NCI-H2107 treated with DMSO at 0.1 percent for 48 hours (cell line): Measurements from ENCODE around the gene PDCD2L.
"Not testable (repeated sequence)": the region's sequence is repeated elsewhere in the genome, so short reads cannot be mapped to it uniquely, and the experiment has no call there.

Experiments
- DNase-seq: peaks from one replicate; lab custom pipeline; 2025; ENCODE audit not compliant: unreplicated experiment; lab: John Stamatoyannopoulos, UW

The PDCD2L gene

DNA sequence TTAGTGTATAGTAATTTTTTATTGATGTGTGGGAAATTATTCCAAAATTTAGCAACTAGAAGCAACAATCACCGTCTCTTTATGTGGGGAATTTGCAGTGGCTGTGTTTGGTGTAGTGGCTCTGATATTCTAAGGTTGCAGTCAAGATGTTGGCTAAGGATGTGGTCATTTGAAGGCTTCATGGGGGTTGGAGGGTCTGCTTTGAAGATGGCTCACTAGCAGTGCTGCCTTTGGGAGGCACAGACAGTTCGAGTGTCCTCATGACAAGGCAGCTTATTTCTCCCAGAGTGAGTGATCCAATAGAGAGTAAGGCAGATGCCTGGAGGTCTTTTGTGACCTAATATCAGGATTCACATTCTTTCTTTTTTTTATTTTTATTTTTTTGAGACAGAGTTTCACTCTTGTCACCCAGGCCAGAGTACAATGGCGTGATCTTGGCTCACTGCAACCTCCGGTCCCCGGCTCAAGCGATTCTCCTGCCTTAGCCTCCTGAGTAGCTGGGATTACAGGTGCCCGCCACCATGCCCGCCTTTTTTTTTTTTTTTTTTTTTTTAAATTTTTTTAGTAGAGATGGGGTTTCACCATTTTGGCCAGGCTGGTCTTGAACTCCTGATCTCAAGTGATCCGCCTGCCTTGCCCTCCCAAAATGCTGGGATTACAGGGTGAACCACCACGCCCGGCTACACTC is 30.5 kb upstream of the PDCD2L start:
- DNase-seq: no peak

DNA sequence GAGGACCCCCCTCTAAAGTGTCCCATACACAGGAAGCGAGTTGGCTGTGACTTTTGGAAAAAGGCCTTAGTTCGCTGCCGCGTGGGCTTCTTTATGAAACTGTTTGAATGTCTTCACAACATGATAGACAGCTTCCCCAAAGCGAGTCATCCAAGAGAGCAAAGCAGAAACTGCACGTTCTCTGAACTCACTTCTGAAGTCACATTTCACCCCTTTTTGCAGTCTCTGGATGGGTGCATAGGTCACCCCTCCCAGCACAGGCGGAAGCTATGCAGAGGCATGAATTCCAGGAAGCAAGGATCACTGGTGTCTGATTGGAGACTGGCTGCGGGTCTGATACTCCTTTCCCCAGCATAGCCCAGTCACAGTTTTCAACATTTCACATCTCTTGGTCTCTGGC is 28.6 kb upstream of the PDCD2L start:
- DNase-seq: no peak

DNA sequence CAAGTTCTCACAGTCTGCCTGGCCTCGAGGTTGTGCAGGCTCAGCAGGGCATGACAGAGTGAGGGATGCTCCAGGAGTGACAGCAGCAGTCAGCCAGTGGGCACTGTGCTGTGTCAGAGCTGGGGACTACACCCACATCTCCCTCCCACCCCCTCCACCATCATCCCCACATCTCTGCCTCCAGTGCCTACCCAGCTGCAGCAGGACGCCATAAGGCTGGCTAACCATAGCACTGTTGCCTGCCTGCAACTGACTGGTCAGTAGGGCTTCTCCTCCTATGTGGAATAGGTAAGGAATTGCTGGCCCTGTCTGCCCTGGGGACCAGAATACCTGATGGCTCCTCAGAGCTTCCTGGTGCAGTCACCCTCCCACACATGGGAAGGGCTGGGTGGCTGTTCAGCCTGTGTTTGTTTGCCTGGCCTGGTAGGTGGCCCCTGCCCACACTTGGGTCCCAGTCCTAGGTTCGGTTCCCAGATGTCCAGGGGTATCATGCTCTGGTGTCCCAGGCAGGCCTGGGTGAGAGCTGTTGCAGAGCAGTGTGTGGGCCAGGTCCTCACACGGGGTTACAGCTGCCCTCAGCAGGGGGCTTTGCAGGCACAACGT is 23.5 kb upstream of the PDCD2L start:
- no peak for DNase-seq

DNA sequence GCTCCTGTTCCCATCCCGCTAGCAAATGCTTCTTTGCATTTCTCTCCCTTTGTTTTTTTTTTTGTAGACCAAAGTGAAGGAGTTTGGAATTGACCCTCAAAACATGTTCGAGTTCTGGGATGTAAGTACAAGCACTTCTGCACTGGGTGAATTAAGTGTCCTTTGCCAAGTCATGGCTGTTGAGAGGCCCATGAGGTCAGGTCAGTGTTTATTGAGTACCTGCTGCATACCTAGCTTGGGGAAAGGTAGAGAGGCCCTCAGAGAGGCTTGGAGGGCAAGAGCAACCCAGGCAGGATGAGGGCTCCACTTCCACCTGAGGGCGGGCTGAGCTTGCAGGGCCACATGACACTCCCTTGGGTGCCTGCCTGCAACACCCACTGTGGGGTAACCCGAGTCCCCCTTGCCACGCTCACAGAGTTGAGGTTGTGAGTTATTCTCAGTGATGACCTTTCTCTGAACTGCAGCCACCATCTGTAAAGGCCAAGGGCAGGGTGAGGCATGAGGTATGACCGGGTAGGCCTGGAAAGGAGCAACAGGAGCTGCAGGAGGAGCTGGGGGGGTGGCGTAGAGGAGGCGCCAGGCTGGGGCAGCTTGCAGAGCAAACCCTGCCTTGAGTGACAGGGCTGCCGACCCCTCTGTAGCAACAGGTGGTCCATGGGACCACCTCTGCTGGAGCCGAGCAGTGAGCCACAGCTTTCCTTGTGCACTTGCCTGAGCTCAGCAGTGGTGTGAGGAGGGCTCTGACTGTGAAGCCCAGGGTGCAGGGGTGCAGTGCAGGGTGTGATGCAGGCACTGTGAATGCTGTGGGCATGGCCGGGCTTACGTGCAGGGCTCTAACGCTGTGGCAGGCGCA is 22.6 kb upstream of the PDCD2L start:
- no peak for DNase-seq

DNA sequence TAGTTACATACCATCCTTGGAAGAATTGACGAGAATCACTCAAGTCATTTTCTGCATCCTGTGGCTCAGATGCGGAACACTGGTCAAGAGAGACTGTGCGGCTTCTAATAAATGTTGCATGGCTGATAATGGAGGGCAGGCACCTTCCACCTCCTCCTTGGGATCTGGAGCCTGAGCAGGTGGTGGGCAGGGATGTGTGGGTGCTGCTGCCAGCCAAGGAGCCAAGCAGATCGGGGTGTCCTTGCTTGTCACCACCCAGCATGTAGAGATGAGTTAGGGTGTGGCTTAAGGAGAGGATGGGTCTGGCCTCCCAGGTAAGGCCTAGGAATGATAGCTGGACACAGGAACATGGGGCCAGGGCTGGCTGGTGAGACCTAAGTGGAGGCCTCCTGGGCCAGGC is 21.7 kb upstream of the PDCD2L start:
- DNase-seq: no peak

DNA sequence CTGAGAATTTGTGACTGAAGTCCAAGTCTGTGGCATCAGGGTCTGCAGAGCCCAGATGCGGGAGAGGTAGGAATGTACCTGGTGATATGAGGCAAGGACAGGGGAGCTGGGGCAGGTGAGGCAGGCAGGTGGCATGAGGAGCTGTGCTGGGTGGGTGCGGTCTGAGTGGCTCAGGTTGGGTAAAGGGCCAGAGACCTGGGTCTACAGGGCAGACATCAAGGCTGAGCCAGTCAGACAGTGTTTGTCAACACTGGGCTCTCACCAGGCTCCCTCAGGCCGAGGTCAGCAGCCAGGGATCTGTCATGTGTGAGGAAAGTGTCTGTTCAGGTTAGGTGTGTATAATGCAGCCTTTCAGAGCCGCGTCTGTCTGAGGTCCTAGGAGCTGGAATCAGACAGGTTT is 20.6 kb upstream of the PDCD2L start:
- no peak for DNase-seq

DNA sequence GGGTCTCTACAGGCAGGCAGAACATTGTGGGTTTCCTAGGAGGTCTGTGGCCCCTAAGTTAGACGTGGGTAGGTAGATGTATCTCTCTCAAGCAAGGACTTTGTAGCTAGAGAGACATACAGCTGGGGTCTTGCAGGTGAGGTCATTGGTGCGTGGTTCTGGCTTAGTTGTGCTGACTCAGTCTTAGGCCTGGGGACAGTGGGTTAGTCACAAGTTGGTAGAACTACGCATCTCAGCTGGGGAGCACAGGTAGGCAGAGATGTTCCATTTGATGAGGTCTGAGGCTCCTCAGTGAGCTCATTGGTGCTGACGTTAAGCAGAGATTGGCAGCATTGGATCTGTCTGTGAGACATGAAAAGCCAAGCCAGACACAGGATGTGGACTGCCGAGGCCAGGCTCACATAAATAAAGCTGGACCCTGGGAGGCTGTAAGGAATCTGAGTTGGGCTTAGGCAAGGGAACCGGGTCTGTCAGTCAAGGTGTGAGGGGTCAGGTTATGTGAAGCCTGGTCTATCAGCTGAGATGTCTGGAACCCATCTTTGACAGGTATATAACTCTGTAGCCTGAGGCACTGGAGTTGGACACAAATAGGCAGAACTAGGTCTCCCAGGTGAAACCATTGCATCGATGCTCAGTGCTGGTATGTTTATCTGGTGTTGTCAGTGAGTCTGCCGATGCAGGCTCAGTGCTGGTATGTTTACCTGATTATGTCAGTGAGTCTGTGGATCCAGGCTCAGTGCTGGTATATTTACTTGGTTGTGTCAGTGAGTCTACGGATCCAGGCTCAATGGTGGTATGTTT is 17.4 kb upstream of the PDCD2L start:
- no peak for DNase-seq

DNA sequence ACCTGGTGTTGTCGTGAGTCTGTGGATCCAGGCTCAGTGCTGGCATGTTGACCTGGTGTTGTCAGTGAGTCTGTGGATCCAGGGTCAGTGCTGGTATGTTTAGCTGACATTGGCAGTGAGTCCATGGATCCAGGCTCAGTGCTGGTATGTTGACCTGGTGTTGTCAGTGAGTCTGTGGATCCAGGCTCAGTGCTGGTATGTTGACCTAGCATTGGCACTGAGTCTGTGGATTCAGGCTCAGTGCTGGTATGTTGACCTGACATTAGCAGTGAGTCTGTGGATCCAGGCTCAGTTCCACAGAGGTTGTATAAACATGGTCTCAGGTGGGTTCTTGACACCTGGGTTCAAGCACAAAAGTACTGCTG is 16.8 kb upstream of the PDCD2L start:
- DNase-seq: no peak

DNA sequence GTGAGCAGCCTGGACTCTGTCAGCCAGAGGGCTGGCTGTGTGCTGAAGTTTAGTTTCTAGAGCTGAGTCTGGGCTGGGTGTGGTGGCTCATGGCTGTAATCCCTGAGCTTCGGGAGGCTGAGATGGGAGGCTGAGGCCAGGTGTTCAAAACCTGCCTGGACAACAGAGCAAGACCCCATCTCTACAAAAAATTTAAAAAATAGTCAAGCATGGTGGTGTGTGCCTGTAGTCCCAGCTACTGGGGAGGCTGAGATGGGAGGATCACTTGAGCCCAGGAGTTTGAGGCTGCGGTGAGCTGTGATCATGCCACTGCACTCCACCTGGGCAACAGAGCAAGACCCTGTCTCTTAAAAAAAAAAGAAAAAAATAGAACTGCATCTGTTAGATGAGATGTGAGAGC is 15.5 kb upstream of the PDCD2L start:
- DNase-seq: not testable (repeated sequence)

DNA sequence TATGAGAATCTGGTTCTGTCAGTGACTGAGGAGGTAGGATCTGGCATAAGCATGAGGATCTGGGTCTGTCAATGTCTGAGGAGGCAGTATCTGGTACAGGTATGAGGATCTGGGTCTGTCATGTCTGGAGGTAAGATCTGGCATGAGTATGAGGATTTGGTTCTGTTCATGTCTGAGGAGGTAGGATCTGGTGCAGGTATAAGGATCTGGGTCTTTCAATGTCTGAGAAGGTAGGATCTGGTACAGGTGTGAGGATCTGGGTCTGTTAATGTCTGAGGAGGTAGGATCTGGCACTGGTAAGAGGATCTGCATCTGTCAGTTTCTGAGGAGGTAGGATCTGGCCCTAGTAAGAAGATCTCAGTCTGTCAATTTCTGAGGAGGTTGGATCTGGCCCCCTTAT is 12.4 kb upstream of the PDCD2L start:
- DNase-seq: no peak

DNA sequence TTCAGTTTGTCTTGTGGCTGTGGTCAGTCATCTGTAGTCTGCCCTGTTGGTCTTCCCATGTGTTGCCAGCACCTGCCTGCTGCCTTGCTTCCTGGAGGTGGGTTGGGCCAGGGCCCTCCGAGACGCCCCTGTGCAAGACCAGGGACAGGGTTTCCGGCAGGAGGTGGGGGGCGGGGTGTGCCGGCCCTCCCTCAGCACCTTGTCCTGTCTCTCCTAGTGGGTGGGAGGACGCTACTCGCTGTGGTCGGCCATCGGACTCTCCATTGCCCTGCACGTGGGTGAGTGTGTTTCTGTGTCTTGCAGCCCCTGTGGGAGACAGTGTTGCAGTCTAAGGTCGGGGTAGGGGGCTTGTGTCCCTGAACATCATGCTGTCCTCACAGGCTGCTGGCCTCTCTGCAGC is 11.2 kb upstream of the PDCD2L start:
- no peak for DNase-seq

DNA sequence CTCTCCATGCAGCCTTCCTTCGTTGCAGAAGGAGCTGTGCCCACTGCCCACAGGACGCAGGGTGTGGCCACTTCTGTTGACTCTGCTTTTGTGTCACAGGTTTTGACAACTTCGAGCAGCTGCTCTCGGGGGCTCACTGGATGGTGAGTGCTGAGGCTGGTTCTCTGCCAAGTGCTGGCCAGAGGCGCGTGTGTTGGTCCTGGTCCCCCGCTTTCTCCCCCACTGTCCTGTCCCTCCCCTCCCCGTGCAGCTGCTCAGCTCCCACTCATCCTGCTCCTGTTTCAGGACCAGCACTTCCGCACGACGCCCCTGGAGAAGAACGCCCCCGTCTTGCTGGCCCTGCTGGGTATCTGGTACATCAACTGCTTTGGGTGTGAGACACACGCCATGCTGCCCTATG is 10.6 kb upstream of the PDCD2L start:
- DNase-seq: no peak

DNA sequence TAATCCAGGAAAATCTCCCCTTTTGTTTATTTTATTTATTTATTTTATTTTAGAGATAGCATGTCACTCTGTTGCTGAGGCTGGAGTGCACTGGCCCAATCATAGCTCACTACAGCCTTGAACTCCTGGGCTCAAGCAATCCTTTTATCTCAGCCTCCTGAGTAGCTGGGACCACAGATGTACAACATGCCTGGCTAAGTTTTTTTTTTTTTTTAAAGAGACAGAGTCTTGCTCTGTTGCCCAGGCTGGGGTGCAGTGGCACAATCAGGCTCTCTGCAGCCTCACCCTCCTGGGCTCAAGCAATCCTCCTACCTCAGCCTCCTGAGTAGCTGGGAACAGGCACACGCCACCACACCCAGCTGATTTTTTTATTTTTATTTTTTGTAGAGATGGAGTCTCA is 6.3 kb upstream of the PDCD2L start:
- DNase-seq: no peak

DNA sequence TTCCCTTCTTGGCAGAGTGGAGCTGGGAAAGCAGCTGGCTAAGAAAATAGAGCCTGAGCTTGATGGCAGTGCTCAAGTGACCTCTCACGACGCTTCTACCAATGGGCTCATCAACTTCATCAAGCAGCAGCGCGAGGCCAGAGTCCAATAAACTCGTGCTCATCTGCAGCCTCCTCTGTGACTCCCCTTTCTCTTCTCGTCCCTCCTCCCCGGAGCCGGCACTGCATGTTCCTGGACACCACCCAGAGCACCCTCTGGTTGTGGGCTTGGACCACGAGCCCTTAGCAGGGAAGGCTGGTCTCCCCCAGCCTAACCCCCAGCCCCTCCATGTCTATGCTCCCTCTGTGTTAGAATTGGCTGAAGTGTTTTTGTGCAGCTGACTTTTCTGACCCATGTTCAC is 4.3 kb upstream of the PDCD2L start:
- DNase-seq: no peak

DNA sequence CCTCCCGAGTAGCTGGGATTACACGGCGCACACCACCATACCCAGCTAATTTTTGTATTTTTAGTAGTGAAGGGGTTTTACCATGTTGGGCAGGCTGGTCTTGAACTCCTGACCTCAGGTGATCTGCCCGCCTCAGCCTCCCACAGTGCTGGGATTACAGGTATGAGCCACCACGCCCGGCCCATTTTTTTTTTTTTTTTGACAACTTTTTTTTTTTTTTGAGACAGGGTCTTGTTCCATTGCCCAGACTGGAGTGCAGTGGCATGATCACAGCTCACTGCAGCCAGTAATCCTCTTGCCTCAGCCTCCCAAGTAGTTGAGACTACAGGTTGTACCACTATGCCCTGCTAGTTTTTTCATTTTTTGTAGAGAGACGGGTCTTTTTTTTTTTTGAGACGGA is 3.4 kb upstream of the PDCD2L start:
- DNase-seq: not testable (repeated sequence)

DNA sequence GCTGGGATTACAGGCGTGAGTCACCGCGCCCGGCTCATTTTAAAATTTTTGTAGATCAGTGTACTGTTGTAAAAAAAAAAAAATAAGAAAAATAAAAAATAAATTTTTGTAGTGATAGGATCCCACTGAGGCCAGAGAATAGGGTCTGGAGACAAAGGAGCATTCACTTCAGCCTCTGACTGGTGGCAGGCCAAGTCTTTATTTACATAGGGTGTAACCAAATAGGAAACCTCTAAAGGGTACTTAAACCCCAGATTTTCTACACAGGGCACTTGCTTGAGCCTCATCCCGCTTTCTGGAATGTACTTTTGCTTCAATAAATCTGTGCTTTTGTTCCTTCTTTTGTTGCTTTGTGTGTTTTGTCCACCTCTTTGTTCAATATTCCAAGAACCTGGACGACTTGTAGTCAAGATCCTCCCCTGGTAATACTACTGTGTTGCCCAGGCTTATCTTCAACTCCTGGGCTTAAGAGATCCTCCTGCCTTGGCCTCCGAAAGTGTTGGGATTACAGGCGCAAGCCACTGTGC is 2.1 kb upstream of the PDCD2L start:
- no peak for DNase-seq

DNA sequence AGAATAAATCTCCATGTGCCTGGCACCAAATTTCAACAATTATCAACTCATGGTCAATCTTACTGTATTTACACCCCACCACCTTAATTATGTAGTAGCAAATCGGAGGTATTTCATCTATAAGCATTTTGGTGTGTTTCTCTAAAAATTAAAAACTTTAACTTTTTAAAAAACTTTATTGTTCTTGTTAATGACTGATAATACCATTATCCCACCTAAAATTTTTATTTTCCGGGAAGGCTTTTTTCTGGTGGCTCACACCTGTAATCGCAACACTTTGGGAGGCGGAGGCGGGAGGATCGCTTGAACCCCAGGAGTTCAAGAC is 453 bp upstream of the PDCD2L start:
- no peak for DNase-seq

DNA sequence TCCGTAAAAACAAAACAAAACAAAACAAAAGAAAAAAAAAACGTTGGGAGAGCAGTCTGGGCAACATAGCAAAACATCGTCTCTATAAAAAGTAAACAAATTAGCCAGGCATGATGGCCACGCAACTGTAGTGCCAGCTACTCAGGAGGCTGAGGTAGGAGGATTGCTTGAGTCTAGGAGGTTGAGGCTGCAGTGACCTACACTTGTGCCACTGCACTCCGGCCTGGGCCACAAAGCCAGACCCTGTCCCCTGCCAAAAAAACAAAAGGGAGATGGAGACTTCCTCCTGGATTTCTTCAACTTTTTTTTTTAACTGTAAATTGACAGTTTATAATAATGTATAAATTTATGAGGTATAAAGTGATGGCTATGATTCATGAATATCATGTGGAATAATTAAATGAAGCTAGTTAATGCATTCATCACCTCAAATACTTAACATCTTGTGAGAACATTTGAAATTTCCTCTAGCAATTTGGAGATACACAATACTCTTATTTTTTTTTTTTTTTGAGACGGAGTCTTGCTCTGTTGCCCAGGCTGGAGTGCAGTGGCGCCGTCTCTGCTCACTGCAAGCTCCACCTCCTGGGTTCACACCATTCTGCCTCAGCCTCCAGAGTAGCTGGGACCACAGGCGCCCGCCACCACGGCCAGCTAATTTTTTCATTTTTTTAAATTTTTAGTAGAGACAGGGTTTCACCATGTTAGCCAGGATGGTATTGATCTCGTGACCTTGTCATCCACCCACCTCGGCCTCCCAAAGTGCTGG is 1.9 kb downstream of the PDCD2L start:
- no peak for DNase-seq

DNA sequence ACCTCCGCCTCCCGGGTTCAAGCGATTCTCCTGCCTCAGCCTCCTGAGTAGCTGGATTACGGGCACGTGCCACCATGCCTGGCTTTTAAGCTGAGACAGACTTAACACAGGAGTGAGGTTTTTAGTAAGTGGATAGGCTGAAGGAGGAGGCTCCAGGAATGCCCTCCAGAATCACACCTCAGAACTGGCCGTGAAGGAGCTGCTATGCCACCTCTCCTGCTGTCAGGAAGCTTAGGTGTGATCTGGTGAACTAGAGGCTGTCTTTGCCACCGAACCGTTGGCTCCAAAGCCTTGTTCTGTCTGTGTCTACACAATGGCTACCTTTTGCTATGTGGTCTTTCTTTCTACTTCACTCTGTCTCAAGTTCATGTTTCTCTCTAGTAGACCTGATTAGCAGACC is 4.2 kb downstream of the PDCD2L start:
- DNase-seq: no peak
